ENCODE measurements around the gene LMTK2.

Gene LMTK2

DNA sequence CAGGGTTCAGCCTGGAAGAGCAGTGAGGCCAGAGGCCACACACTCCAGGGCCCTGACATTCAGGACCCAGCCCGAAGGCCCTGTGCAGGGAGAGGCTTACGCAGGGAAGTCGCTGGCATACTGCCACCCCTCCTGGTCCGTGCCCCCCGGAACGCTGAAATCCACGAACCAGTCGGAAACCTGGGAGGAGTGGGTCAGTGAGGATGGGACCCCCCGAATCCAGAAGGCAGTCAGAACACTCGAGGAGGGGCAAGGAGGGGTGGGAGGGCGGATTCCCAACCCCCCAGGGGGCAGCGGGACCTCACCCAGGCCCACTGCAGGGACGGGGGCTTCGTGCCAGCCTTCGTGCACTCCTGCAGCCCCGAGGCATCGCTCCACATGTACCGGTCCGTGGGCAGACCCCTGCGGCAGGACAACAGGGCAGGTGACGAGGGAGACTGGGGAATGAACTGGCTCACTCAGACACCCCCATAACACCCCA is 118.1 kb downstream of the LMTK2 start:
- in situ Hi-C loops (cut with MboI; ENCODE audit: low sequenced_read_pairs, unreplicated experiment), result no loop called here
- TF ChIP-seq, protein P1, sequence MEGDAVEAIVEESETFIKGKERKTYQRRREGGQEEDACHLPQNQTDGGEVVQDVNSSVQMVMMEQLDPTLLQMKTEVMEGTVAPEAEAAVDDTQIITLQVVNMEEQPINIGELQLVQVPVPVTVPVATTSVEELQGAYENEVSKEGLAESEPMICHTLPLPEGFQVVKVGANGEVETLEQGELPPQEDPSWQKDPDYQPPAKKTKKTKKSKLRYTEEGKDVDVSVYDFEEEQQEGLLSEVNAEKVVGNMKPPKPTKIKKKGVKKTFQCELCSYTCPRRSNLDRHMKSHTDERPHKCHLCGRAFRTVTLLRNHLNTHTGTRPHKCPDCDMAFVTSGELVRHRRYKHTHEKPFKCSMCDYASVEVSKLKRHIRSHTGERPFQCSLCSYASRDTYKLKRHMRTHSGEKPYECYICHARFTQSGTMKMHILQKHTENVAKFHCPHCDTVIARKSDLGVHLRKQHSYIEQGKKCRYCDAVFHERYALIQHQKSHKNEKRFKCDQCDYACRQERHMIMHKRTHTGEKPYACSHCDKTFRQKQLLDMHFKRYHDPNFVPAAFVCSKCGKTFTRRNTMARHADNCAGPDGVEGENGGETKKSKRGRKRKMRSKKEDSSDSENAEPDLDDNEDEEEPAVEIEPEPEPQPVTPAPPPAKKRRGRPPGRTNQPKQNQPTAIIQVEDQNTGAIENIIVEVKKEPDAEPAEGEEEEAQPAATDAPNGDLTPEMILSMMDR (IDR thresholded peaks at IDR 0.05; ENCODE audit: borderline replicate concordance, control extremely low read depth, extremely low read depth, insufficient read depth, missing control alignments), result no peak
- DNase-seq (ENCODE audit: low spot score), result no peak

DNA sequence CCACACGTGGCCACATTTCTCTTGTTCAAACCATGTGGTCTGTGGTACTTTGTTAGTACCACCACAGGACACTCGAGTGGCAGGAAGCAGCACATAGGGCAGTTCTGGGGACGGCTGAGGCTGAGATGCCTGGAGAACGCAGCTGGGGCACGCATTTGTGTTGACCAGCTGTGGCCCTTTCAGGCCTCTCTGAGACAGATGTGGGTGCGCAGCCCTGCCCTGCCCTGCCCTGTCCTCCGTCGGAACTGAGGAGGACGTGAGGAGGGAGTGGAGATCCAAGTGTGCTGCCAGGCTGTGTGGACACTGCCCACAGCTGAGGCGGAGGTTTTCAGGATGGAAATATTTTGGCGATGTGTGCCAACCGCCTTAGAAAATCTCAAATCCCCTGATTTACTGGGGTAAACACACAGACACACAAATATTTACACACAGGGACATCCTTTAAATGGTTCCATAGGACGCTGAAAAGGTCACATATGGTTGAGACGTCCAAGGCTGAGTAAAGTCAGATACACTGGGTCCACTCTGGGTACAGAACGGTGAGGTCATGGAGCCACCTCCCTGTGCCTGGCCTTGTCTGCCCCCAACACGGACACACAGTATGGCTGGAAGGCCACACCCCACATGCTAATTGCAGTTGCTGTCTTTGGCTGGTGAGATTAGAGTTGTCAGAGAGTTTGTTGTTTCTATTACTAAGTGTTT is 119.4 kb downstream of the LMTK2 start:
- in situ Hi-C loops (cut with MboI; ENCODE audit: low sequenced_read_pairs, unreplicated experiment), result no loop called here
- no peak for DNase-seq (ENCODE audit: low spot score)
- TF ChIP-seq, protein P1 (IDR thresholded peaks at IDR 0.05; ENCODE audit: borderline replicate concordance, control extremely low read depth, extremely low read depth, insufficient read depth, missing control alignments), result no peak

DNA sequence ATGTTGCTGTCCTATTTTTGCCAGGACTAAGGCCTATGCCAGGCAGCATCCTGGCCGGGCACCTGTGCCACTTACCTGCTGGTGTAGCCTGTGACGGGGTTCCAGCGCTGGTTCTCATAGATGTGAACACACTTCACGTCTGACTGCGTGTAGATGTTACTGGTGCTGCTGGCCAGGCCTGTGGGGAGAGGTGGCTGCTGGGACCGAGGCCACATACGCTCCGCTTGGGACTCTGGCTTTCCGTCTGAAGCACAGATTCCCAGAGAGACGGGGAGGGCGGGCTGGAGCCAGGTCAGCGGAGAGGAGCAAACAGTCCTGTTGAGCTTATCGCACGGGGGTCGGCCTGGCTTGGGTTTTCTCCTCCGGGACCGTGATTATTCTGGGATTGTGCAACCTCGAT is 121.3 kb downstream of the LMTK2 start:
- TF ChIP-seq, protein P1 (IDR thresholded peaks at IDR 0.05; ENCODE audit: borderline replicate concordance, control extremely low read depth, extremely low read depth, insufficient read depth, missing control alignments), result no peak
- in situ Hi-C loops (cut with MboI; ENCODE audit: low sequenced_read_pairs, unreplicated experiment), result no loop called here
- DNase-seq (ENCODE audit: low spot score), result no peak

DNA sequence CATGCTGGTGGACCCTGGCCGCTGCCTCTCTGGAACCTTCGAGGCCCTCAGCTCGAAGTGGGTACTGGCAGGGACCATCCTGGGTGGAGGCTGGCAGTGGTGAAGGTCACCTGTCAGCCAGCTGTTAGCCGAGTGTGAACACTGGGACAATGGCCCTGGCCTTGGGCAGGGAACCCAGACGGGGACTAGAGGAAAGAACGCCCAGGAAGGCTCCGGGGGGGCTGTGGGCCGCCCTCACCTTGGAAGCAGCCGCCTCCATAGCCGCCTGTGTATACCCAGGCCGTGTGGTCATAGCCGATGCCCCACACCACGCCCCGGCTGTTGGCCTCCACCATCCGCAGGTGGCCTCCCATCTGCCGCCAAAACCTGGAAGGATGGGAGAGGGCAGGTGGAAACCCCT is 122.1 kb downstream of the LMTK2 start:
- in situ Hi-C loops (cut with MboI; ENCODE audit: low sequenced_read_pairs, unreplicated experiment), result no loop called here
- DNase-seq (ENCODE audit: low spot score), result no peak
- TF ChIP-seq, protein P1 (IDR thresholded peaks at IDR 0.05; ENCODE audit: borderline replicate concordance, control extremely low read depth, extremely low read depth, insufficient read depth, missing control alignments), result no peak

DNA sequence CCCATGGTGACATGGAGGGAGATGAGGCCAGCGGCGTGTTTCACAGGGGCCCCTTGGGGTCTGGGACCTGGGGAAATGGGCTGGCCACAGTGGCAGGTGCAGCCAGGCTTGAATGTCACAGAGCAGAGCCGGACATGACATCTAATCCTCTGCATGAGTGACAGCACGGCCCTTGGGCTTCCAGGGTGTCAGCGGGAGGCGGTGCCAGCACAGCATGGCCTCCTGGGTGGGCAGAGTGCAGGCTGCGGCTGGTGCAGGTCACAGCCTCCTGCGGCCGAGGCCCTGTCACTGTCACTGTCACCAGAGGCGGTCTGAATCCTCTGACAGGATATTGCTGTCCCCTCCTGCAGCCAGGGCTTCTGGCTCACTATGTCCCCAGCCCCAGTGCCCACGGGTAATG is 122.8 kb downstream of the LMTK2 start:
- DNase-seq (ENCODE audit: low spot score), result no peak
- TF ChIP-seq, protein P1 (IDR thresholded peaks at IDR 0.05; ENCODE audit: borderline replicate concordance, control extremely low read depth, extremely low read depth, insufficient read depth, missing control alignments), result no peak
- in situ Hi-C loops (cut with MboI; ENCODE audit: low sequenced_read_pairs, unreplicated experiment), result no loop called here

DNA sequence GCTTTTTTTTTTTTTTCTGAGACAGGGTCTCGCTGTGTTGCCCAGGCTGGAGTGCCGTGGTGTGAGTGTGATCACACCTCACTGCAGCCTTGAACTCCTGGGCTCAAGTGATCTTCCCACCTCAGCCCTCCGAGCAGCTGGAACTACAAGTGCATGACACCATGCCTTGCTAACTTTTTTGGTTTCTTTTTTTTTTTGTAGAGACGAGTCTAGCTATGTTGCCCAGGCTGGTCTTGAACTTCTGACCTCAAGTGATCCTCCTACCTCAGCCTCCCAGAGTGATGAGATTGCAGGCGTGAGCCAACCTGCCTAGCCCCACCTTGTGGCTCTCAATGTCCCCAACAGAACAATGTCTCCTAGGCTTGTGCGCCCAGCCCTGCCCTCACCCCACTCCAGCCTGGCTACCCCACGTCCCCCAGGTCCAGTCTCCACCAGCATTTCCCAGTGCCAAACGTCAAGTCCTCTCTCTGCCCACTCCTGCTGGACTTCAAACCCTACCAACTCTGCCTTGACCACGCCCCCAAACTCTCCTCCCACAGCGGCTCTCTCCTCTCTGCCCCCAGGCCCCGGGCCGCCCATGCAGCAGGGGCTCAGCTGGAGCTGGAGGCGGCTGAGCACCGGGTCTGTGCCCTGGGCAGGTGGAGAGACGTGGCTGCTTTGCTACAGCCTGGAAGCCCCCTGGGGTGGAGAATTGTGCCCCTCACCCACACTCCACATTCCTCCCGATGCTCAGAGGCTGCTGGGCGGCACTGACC is 123.5 kb downstream of the LMTK2 start:
- no peak for DNase-seq (ENCODE audit: low spot score)
- in situ Hi-C loops (cut with MboI; ENCODE audit: low sequenced_read_pairs, unreplicated experiment), result no loop called here
- TF ChIP-seq, protein P1 (IDR thresholded peaks at IDR 0.05; ENCODE audit: borderline replicate concordance, control extremely low read depth, extremely low read depth, insufficient read depth, missing control alignments), result no peak
